Panc1 (cell line): ENCODE data around the gene ZNF326.

Source experiments
- CTCF ChIP-seq: fragments of 450-650 bp; IDR thresholded peaks from 2 replicates; pipeline ENCODE4 v1.5.1; 2017; ENCODE audit warnings: mild to moderate bottlenecking
- POLR2AphosphoS5 ChIP-seq: IDR thresholded peaks from 2 replicates; pipeline ENCODE4 v1.6.1; 2012; ENCODE audit warnings: mild to moderate bottlenecking, low read depth, low read length, moderate library complexity

- TF ChIP-seq CTCF (no peak), POLR2AphosphoS5 (no peak)
Measured at GRCh38 chr1:90067194-90067931, 72.5 kb downstream of the ZNF326 start.
